Measurements from ENCODE around the gene NTSR1.

Gene NTSR1

DNA sequence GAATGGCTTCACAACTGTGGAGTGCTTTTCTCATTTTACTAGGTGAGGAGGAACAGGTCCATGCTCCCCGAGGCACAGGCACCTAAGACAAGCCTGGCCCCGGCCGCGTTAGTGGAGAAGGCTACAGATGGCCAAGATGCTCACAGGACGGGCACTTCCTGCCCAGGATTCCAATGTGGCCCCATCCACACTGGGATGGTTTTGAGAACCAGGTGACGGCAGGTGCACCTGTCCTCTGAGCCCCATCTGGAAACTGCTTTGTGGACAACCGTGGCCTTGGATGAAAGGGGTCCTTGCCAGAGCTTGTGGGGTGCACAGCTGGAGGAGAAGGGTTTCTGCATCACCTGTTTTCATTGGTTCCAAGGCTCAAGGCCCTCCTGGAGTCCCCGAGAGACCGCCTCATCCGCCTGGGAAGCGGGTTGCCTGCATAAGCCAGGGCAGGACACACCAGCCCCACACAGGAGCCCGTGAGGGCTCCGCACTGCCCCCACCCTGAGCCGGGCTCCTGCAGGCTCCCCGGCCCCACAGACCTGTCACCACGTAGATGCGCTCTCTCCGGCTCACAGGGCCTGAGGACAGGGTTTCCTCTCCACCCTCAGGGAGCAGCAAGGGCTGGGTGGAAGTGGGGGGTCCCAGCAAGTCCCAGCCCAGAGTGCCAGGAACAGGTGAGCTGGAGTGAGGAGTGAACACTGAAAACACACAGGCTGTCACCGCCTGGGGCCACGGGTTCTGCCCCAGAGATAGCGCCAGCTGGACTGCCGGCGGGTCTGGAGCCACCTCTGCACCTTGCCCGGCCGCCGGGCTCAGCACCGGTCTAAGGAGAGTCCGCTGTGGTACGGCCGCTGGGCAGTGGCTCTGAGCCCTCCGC, 18.3 kb downstream of the NTSR1 start:
- DNase-seq: no peak

DNA sequence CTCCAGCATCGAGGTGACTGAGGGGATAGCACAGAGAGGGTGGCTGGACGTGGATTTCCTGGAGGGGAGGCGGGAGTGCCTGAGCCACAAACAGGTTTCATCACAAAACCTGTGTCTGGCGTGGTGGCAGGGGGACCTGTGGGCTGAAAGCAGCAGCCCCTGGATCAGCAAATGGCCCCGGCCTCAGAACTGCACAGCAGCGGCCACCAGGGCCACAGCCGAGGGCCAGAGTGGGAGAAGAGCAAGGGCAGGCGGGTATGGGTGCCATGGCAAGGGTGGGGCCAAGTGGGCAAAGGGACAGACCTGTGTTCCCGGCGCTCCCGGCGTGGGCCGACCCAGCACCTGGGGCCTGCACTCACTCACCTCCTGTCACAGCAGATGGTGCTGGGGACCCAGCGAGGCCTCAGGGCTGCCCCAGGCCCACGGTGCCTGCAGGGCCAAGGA, 19.0 kb downstream of the NTSR1 start:
- DNase-seq: no peak

DNA sequence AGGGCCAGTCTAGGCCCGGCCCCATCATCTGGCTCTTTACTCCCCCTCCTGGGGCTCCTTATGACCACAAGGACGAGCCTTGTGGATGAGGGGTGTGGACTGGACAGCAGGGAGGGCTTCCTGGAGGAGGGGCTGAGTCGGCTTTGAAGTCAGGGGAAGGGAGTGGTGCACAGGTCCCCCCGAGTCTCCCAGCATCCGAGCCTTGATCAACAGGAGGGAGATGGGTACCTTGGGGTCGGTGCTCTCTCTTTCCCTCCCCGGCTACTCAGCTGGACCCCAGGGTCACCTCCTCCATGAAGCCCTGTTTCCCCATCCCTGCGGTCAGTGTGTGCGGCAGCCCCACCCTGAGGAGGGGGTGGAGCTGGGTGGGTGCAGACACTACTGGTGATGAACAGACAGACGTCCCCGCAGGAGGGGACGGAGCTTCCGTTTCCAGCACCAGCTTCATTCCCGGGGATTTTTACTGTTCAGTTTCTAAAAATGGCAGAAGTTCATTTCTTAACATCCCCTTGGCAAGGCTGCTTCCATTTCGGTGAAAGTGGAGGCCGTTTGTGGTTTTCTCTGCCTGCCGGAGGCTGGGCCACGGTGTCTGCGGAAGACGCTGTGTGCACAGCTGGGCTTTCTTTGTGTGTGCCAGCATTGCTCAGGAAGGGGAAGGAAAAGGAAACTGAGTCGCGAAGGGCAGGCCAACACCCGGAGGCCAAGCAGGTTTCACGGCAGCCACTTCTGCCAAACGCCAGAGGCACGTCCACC, 19.6 kb downstream of the NTSR1 start:
- no peak for DNase-seq

DNA sequence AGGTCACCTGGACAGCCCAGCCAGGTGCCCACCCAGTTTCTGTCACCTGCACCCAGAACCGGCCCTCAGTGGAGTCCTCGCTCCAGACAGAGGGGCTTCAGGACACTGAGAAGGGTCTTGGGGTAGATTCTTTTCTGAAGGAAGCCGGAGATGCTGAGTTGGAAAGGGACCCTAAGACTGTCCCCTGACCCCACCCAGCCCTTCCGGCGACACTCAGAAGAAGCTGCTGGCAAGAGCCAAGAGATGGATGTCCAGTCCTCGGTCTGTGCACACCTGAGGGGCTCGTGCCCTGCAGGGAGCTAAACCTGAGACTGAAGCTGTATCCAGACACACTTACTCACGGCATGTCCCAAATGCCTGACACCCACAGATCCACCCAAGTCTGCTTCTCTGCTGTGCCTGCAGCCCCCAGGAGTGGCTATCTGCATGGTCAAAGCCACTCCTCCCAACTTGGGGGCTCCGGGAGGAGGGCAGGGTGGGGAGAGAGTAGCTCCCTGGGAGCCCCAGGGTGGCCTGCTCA, 20.2 kb downstream of the NTSR1 start:
- no peak for DNase-seq

DNA sequence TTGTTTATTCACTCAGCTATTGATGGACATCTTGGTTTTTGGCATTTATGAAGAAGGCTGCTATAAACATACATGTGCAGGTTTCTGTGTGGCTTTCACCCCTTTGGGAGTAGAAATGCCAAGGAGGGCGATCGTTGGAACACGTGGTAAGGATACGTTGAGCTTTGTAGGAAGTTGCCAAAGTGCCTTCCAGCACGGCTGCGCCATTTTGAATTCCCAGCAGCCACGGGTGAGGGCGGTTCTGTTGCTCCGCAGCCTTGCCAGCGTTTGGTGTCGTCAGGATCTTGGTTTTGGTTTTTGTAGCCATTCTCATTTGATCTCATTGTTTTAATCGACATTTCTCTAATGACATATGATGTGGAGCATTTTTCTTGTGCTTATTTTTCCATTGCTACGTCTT, 21.8 kb downstream of the NTSR1 start:
- no peak for DNase-seq

DNA sequence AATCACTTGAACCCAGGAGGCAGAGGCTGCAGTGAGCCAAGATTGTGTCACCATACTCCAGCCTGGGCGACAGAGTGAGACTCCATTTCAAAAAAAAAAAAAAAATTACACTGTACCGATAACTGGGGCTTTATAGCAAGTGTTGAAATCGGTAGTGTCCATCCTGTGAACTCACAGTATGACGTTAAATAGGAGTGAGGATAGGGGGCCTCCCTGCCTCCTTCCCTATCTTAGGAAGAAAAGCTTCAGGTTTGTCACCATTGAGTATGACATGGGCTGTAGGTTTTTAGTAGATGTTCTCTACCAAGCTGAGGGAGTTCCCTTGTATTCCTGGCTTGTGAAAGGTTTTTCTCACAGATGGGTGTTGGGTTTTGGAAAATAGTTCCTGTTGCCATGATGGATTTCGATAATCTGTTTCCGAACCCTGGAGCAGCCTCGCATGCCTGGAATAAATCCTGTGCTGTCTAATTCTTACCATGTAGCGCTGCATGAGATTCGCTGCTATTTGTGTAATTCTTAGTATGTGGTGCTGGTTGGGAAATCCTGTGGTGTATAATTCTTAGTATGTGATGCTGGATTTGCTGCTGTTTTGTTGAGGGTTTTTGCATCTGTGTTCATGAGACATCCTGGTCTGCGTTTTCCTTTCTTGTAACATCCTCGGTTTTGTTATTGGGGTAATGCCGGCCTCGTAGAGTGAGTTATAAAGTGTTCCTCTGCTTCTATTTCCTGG, 23.6 kb downstream of the NTSR1 start:
- no peak for DNase-seq

DNA sequence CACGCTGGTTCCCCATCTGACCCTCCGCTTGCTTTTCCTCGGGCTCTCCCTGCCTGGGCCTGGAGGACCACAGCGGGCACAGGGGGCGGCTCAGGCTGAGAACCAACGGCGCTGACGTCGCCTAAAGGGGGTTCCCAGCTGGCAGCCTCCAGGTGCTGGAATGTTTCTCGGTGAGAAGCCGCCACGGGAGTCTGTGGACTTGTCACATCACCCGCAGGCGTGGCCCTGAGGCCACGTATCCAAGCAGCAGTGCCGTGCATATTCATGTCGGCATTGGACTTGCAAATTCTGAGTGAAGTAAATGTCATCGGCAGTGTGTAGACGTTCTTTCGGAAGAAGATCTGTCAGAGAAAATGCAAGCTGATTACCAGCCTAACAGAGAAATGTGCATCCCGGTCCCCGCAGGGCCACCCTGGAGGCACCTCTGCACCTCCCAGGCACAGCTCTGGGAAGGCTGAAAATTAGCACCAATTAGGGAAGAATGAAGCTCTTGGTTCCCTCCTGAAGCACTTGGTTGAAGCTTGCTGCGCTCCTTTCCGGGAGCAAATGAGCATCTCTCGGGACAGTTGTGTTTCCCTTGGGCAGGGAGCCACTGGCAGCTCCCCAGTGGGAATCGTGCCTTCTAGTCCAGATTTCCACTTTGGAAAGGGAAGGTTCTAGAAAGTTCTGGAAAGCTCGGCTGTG, 24.3 kb downstream of the NTSR1 start:
- DNase-seq: no peak

DNA sequence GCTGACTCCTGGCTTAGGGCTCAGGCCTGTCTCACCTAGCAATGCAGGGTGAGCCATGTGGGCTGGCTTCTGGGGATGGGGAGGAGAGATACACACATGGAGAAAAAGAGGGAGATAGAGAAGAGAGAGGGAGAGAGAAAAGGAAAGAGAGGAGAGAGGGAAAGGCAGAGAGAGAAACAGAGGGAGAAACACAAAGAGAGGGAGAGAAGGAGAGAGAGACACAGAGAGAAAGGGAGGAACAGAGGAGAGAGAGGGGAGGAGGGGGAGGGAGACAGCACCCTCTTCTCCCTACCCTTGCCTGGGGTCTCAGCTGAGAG, 24.8 kb downstream of the NTSR1 start:
- no peak for DNase-seq

DNA sequence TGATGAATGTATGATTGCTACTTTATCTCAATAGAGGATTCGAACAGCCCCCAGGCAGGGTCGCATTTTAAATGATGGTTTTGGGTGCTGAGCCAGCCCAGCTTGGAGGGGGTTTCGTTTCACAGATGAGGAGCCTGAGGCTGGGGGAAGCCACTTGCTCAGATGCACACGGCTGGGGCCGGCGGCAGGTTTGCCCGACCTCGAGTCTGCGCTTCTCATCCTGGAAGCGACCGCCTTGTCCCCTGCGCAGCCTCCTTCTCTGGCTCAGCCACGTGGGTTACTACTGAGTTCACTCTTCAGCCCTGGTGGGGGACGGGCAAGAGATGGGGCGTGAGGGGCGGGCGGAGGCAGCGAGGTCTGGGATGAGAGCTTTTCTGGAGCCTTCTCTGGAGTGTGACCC, 25.3 kb downstream of the NTSR1 start:
- no peak for DNase-seq

DNA sequence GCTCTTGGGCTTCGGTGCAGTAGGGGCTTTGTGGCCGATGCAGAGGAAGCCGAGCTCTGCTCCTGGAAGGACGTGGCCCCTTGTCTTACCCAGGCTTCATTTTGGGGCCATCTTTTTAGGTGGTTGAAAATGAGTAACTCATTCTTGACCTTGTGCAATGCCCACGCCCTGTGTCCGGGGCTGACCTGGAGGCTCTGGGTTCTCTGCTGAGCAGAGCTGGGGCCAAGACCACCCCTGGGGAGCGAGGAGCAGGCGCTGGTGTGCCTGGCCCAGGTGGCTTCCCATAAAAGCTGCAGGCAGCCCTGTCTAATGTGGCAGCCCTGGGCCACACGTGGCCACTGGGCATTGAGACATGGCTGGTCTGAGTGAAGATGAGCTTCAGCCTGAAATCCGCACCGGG, 25.7 kb downstream of the NTSR1 start:
- no peak for DNase-seq

DNA sequence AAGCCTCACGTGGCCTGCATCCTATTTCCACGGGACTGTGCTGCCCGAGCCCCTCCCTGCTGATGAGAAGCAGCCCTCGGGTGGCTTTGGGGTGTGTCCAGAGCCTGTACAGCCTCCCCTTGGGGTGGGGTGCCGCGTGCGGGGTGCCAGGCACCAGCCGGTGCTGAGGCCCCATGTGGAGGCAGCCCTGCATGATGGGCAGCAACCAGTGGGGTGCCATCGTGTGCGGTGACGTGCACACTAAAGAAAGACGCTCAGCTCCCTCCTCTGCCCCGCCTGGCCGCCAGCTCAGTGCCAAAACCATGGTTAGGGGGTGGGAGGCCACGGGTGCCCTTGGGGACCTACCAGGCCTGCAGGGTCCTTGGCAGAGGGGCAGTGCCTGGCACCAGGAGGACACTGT, 26.2 kb downstream of the NTSR1 start:
- DNase-seq: no peak

DNA sequence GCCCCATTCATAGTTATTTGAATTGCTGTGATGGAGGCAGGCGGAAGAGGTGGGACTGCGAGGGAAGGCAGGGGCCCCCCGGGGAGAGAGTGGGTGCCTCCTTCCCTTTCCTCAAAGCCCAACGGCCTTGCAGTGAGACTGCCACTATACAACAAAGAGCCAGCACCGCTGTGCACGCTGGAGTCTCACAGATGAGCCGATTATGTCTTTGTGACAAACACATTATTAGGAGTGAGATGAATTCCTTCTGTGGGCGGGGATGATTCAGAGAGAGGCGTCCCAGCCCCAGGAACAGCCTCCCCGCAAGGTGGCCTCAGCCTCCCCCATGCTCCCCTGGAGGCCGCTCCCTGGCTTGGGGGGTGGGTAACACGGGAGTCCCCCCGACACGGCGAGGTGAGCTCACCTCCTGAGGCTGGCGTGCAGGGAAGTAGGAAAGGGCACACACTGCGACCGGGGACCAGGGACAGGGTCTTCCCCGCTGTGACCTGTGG, 26.7 kb downstream of the NTSR1 start:
- no peak for DNase-seq

DNA sequence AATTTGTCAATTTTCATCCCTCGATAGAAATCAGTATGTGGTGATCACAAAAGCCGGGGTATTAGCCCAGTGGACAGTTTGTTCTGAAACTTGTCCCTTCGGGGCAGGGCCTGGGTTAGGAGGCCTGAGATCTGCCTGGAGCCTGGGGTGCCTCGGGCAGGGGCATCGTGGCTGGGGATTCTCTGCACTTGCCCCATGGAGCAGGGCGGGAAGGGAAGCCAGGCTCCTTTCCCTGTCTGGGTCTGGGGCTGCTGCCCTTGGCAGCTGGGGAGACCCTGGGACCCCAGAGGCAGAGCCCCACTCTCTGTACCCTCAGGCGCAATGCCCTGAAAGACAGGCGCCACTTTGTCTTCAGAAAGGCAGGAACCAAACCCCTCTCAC, 27.4 kb downstream of the NTSR1 start:
- DNase-seq: no peak

DNA sequence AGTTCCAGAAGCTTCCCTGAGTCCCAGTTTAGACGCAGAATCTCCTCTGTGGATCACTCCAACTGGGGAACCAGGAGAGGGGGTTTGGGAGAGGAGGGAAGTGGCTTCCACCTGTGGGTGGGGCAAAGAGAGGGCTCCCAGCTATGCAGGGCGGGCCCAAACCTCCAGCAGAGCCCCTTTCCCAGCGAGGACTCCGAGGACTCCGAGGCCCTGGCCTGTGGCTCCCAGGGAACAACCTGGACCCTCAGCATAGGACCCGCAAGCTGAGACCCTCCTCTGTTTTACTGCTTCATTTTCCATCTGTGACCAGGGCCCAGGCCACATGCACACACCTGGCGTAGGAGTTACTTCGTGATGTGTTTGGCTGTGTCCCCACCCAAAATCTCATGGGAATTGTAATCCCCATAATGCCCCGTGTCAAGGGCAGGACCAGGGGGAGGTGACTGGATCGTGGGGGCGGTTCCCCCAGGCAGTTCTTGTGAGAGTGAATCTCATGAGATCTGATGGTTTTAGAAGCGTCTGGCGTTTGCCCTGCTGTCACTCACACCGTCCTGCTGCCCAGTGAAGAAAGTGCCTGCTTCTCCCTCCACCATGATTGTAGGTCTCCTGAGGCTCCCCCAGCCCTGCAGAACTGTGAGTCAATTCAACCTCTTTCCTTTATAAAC, 27.9 kb downstream of the NTSR1 start:
- DNase-seq: no peak

DNA sequence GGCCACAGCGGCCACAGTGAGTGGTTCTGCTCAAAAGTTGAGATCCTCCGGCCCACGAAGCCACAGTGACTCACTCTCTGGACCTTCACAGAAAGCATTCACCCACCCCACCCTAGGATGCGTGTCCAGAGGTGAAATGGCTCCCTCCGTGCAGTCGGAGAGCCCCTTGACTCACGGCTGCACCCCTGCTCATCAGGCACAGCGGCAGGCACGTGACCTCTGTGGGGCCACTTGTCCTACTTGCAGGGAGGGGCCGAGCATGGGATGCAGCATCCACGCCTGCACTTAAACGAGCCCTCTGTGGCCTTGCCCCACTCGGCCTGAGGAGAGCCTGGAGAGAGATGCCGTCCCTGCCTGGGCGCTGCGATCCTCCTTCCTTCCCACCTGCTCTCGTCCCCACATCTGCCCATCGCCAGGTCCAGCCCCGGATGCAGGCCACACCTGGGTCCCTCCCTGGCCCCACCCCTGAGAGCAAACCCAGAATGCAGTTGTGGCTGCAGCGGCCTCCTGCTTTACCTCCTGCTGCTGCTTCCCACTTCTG, 28.7 kb downstream of the NTSR1 start:
- no peak for DNase-seq

DNA sequence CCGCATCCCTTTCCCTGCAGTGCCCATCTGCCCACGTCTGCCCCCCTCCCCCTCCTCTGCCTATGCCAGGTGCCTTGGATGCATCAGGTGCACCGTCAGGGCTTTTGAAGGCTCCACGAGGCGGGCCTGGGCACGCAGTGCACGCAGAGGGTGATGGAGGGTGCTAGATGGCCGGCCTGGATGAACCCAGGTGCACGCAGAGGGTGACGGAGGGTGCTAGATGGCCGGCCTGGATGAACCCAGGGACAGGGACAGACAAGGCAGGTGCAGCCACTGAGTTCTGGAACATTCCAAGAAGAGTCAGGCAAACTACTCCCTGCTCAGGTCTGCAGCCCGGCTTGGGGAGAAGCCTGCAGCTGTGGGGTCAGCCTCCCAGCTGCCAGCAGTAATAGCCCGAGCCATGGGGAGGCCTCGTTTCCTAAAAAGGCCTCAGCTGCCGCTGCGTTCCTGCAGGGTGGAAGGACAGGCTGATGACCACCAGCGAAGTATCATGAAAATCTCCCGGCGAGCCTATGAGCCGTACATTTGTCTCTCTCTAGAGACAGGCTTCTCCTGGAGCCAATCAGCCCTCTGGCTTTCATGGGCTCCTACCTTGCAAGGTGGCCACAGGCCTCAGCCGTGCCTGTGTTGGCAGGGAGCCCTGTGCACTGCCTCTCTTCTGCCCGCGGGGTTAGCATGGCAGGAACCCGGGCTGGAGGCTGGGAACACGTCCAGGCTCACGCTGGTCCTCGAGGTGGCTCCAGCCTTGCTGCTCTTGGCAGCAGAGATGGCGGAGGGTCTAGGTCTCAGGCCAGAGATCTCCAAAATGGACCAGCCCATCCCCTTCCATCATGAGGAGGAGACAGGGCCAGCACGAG, 29.6 kb downstream of the NTSR1 start:
- no peak for DNase-seq

DNA sequence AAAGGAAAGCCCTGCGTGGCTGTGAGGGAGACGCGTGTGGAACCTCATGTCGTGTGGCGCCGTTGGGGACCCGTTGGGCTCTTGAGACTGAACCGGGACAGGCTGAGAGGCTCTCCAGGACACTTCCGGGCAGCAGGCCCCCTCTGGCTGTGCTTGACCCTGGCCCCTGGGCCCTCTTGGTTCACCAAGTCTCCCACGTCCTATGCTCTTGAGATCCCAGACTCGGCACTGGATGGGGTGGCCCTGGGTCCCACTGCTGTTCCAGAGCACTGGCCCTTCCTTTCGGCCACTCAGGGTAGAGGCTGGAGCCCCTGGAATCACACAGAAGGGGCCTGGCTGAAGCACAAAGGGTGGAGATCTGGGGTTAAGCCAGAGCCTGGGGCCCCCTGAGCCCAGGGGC, 30.4 kb downstream of the NTSR1 start:
- no peak for DNase-seq

DNA sequence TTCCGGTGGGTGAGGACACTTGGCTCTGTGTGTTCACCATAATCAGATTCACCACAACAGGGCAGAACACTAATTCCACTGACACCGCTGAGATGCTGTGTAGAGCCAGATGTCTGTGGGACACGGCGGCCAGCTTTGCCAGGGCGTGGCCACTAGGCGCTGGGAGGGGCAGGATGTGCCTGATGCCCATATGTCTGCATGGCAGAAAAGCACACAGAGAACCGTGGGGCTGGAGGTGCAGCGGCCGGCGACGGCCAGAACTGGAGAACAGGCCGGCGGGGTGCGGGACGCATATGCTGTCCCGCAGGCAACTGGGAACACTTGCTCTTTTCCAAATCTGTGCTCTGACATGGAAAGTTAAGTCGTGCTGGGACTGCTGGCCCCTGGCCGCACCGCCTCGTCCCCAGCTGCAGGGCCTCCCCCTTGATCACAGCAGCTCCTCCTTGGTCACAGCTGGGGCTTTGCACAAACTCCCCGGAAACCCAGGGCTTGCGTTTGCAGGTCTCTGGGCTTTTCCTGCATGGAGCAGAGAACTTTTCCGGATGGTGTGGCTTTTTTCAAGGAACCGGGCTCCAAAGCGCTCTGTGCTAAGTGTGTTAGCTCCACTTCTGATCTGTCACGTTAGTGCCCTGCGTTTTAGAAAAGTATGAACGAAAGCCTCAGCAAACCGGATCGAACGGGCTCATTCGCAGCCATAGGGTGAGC, 31.1 kb downstream of the NTSR1 start:
- DNase-seq: no peak

DNA sequence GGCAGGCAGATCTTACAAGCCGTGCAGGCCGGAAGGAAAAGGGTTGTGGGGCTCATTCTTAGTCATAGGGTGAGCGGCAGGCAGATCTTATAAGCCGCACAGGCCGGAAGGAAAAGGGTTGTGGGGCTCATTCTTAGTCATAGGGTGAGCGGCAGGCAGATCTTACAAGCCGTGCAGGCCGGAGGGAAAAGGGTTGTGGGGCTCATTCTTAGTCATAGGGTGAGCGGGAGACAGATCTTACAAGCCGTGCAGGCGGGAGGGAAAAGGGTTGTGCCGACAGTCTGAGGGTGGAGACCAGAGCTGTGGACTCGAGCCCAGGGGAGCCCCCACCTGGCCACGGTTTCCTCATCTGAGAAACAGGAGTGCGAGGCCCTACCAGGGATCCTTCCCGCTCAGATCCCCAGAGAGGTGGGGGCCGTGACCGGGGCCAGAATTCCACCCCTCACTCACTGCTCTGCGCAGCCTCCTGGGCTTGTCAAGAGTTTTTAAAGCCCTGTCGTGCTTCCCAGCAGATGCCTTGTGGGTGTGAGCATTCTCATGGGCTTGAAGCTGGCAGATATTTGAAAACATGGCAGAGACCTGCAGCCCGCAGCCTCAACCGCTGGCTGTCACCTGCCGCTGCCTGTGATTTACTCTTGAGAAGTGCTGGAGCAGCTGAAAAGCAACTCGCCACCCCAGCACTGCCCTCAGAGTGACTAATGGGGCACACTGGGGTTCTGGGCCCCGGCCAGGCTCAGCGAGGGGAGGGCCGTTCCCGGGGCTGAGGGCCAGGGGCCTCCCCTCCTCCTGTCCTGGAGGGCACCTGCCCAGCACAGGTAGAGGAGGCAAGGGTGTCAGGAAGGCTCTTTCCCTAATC, 31.9 kb downstream of the NTSR1 start:
- DNase-seq: no peak
